HepG2 (cell line): ENCODE results near the gene PDP2. TPM values are rescaled to one million over a fixed set of nuclear protein-coding genes. Genes with fewer than 3 reads are reported as not detected.

Experiments used
- ATF7 ChIP-seq, 2 experiments: fragments of 450-650 bp in 1 of 2; sonication (generic) in 1 of 2; formaldehyde crosslinking in 1 of 2; IDR thresholded peaks; 2 replicates each; pipeline versions ENCODE4 v1.4.0 to v1.6.1; 2016 to 2020; ENCODE audit warnings: antibody characterized with exemption in 1 of 2, mild to moderate bottlenecking in 1 of 2, missing genetic modification reagents in 1 of 2
- BCL3 ChIP-seq: sonication (generic); formaldehyde crosslinking; IDR thresholded peaks from 2 replicates; pipeline ENCODE4 v1.5.1; 2020; ENCODE audit warnings: mild to moderate bottlenecking, missing genetic modification reagents, moderate library complexity
- EHMT2 ChIP-seq: fragments of 200-600 bp; sonication (generic); IDR thresholded peaks from 2 replicates; pipeline ENCODE4 v1.7.0; 2017; ENCODE audit warnings: antibody characterized with exemption, low read depth, low read length, borderline replicate concordance
- HNRNPK ChIP-seq: fragments of 200-400 bp; formaldehyde crosslinking; IDR thresholded peaks from 2 replicates; pipeline ENCODE4 v1.6.1; 2018; ENCODE audit warnings: low read length, low read depth, moderate library complexity, mild to moderate bottlenecking; ENCODE audit not compliant: poor library complexity, severe bottlenecking
- JUNB ChIP-seq: sonication (generic); formaldehyde crosslinking; IDR thresholded peaks from 2 replicates; pipeline ENCODE4 v1.8.0; 2022; ENCODE audit warnings: missing genetic modification reagents, mild to moderate bottlenecking, borderline replicate concordance
- MTF2 ChIP-seq: sonication (generic); formaldehyde crosslinking; IDR thresholded peaks from 2 replicates; pipeline ENCODE4 v1.5.0; 2020; ENCODE audit warnings: missing genetic modification reagents, borderline replicate concordance
- NFKB2 ChIP-seq: sonication (generic); formaldehyde crosslinking; IDR thresholded peaks from 2 replicates; pipeline ENCODE4 v1.4.0; 2020; ENCODE audit warnings: missing genetic modification reagents, borderline replicate concordance
- RORA ChIP-seq: sonication (generic); formaldehyde crosslinking; IDR thresholded peaks from 2 replicates; pipeline ENCODE4 v1.5.0; 2020; ENCODE audit warnings: mild to moderate bottlenecking, missing genetic modification reagents, moderate library complexity
- SNAPC5 ChIP-seq: sonication (generic); formaldehyde crosslinking; IDR thresholded peaks from 2 replicates; pipeline ENCODE4 v1.8.1; 2023; ENCODE audit warnings: mild to moderate bottlenecking, missing genetic modification reagents, borderline replicate concordance
- TSC22D2 ChIP-seq: sonication (generic); formaldehyde crosslinking; IDR thresholded peaks from 2 replicates; pipeline ENCODE4 v1.5.1; 2020; ENCODE audit warnings: missing genetic modification reagents, mild to moderate bottlenecking, borderline replicate concordance
- ZFY ChIP-seq: sonication (generic); formaldehyde crosslinking; IDR thresholded peaks from 2 replicates; pipeline ENCODE4 v1.4.0; 2020; ENCODE audit warnings: missing genetic modification reagents
- ZNF24 ChIP-seq: fragments of 450-650 bp; IDR thresholded peaks from 2 replicates; pipeline ENCODE4 v1.6.1; 2017; ENCODE audit warnings: antibody characterized with exemption, mild to moderate bottlenecking
- ZNF451 ChIP-seq: sonication (generic); formaldehyde crosslinking; IDR thresholded peaks from 2 replicates; pipeline ENCODE4 v1.5.0; 2020; ENCODE audit warnings: mild to moderate bottlenecking, missing genetic modification reagents
- ZNF530 ChIP-seq: sonication (generic); formaldehyde crosslinking; IDR thresholded peaks from 2 replicates; pipeline ENCODE4 v1.5.0; 2020; ENCODE audit warnings: low read depth, mild to moderate bottlenecking, missing genetic modification reagents
- ZNF570 ChIP-seq: sonication (generic); formaldehyde crosslinking; IDR thresholded peaks from 2 replicates; pipeline ENCODE4 v1.4.0; 2020; ENCODE audit warnings: mild to moderate bottlenecking, missing genetic modification reagents, borderline replicate concordance
- ZNF577 ChIP-seq: sonication (generic); formaldehyde crosslinking; IDR thresholded peaks from 2 replicates; pipeline ENCODE4 v1.4.0; 2020; ENCODE audit warnings: mild to moderate bottlenecking, low read depth, missing genetic modification reagents, borderline replicate concordance
- ZNF816 ChIP-seq: sonication (generic); formaldehyde crosslinking; IDR thresholded peaks from 2 replicates; pipeline ENCODE4 v1.8.0; 2022; ENCODE audit warnings: missing genetic modification reagents, mild to moderate bottlenecking, borderline replicate concordance
- ZNF839 ChIP-seq: sonication (generic); formaldehyde crosslinking; IDR thresholded peaks from 2 replicates; pipeline ENCODE4 v1.4.0; 2020; ENCODE audit warnings: missing genetic modification reagents, mild to moderate bottlenecking, borderline replicate concordance
- polyA plus RNA-seq, 8 experiments: library from polyadenylated mRNA; depleted of rRNA in 3 of 8; stranded (reverse) in 7 of 8; unstranded in 1 of 8; fragments of >200 nt; fragmentation: Illumina TruSeq in 4 of 8; extraction: Trizol in 4 of 8; gene quantifications; 2 replicates each; pipeline versions ENCODE4 v1.2.1 to v1.2.3, GENCODE V29; 2011 to 2016; ENCODE audit warnings: low read depth in 4 of 8, missing spikeins in 1 of 8, mixed read lengths in 1 of 8; ENCODE audit not compliant: insufficient read depth in 1 of 8
- total RNA-seq, 5 experiments: library from RNA; depleted of rRNA; stranded (reverse); fragments of >200 nt; fragmentation: Illumina TruSeq; extraction: Trizol; gene quantifications; 2 replicates each; pipeline ENCODE4 v1.2.3, GENCODE V29; 2016; ENCODE audit warnings: low read depth in 1 of 5
- TF ChIP-seq, protein P1 (sequence below): sonication (generic); formaldehyde crosslinking; IDR thresholded peaks from 2 replicates; pipeline ENCODE4 v1.5.0; 2020; ENCODE audit warnings: mild to moderate bottlenecking, missing genetic modification reagents
- TF ChIP-seq, protein P2 (sequence below), 2 experiments: IDR thresholded peaks; 2 replicates each; pipeline ENCODE4 v1.6.1; 2011 to 2012; ENCODE audit warnings: low read length in 2 of 2, borderline replicate concordance in 1 of 2, low read depth in 1 of 2, mild to moderate bottlenecking in 1 of 2, moderate library complexity in 1 of 2
- TF ChIP-seq, protein P3 (sequence below): sonication (generic); formaldehyde crosslinking; IDR thresholded peaks from 2 replicates; pipeline ENCODE4 v1.8.1; 2023; ENCODE audit warnings: mild to moderate bottlenecking, inconsistent platforms, moderate library complexity, missing genetic modification reagents, borderline replicate concordance

Gene PDP2
- total and polyA plus RNA-seq, 2 of the 13 experiments (the other 11 are each of a cell fraction or from before 2014, with no cell fraction given): 12.8 to 15.8 TPM

GRCh38 chr16:66881014-66881417 lies 701 bp downstream of the PDP2 start (continued):
- TF ChIP-seq ZNF839: no peak
- no peak for TF ChIP-seq ZNF816
- TF ChIP-seq ZNF570 (CRISPR knock-in tag): no peak
- no peak for TF ChIP-seq ZNF451 (CRISPR knock-in tag)
- TF ChIP-seq EHMT2: no peak
- TF ChIP-seq HNRNPK: no peak
- no peak for TF ChIP-seq ZNF530 (CRISPR knock-in tag)
- no peak for TF ChIP-seq RORA (CRISPR knock-in tag)
- no peak for TF ChIP-seq TSC22D2 (CRISPR knock-in tag)
- no peak for TF ChIP-seq MTF2 (CRISPR knock-in tag)
- no peak for TF ChIP-seq ZNF577 (CRISPR knock-in tag)
- TF ChIP-seq, protein P1, sequence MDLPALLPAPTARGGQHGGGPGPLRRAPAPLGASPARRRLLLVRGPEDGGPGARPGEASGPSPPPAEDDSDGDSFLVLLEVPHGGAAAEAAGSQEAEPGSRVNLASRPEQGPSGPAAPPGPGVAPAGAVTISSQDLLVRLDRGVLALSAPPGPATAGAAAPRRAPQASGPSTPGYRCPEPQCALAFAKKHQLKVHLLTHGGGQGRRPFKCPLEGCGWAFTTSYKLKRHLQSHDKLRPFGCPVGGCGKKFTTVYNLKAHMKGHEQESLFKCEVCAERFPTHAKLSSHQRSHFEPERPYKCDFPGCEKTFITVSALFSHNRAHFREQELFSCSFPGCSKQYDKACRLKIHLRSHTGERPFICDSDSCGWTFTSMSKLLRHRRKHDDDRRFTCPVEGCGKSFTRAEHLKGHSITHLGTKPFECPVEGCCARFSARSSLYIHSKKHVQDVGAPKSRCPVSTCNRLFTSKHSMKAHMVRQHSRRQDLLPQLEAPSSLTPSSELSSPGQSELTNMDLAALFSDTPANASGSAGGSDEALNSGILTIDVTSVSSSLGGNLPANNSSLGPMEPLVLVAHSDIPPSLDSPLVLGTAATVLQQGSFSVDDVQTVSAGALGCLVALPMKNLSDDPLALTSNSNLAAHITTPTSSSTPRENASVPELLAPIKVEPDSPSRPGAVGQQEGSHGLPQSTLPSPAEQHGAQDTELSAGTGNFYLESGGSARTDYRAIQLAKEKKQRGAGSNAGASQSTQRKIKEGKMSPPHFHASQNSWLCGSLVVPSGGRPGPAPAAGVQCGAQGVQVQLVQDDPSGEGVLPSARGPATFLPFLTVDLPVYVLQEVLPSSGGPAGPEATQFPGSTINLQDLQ (CRISPR knock-in tag): no peak
- TF ChIP-seq ATF7 (IDR thresholded peaks at IDR 0.05): no peak
- no peak for TF ChIP-seq ATF7 (CRISPR knock-in tag; IDR thresholded peaks at IDR 0.05)
- no peak for TF ChIP-seq ZNF24
- TF ChIP-seq, protein P2, sequence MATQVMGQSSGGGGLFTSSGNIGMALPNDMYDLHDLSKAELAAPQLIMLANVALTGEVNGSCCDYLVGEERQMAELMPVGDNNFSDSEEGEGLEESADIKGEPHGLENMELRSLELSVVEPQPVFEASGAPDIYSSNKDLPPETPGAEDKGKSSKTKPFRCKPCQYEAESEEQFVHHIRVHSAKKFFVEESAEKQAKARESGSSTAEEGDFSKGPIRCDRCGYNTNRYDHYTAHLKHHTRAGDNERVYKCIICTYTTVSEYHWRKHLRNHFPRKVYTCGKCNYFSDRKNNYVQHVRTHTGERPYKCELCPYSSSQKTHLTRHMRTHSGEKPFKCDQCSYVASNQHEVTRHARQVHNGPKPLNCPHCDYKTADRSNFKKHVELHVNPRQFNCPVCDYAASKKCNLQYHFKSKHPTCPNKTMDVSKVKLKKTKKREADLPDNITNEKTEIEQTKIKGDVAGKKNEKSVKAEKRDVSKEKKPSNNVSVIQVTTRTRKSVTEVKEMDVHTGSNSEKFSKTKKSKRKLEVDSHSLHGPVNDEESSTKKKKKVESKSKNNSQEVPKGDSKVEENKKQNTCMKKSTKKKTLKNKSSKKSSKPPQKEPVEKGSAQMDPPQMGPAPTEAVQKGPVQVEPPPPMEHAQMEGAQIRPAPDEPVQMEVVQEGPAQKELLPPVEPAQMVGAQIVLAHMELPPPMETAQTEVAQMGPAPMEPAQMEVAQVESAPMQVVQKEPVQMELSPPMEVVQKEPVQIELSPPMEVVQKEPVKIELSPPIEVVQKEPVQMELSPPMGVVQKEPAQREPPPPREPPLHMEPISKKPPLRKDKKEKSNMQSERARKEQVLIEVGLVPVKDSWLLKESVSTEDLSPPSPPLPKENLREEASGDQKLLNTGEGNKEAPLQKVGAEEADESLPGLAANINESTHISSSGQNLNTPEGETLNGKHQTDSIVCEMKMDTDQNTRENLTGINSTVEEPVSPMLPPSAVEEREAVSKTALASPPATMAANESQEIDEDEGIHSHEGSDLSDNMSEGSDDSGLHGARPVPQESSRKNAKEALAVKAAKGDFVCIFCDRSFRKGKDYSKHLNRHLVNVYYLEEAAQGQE (IDR thresholded peaks at IDR 0.05; ENCODE audit: borderline replicate concordance in 1 of 2, low read depth in 1 of 2, low read length in 2 of 2): no peak
- no peak for TF ChIP-seq SNAPC5 (CRISPR knock-in tag)
- TF ChIP-seq BCL3: no peak
- no peak for TF ChIP-seq ZFY (CRISPR knock-in tag)
- peak; percentile 13; the same call in 1 of the 2 replicates for TF ChIP-seq NFKB2 (CRISPR knock-in tag)
- no peak for TF ChIP-seq JUNB (CRISPR knock-in tag)
- TF ChIP-seq, protein P3, sequence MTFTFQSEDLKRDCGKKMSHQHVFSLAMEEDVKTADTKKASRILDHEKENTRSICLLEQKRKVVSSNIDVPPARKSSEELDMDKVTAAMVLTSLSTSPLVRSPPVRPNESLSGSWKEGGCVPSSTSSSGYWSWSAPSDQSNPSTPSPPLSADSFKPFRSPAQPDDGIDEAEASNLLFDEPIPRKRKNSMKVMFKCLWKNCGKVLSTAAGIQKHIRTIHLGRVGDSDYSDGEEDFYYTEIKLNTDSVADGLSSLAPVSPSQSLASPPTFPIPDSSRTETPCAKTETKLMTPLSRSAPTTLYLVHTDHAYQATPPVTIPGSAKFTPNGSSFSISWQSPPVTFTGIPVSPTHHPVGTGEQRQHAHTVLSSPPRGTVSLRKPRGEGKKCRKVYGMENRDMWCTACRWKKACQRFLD (CRISPR knock-in tag): 0 out of 2 replicates have a peak, but pooled peaks have one; percentile 16
